Measurements from ENCODE around the gene SLC16A1.

DNA sequence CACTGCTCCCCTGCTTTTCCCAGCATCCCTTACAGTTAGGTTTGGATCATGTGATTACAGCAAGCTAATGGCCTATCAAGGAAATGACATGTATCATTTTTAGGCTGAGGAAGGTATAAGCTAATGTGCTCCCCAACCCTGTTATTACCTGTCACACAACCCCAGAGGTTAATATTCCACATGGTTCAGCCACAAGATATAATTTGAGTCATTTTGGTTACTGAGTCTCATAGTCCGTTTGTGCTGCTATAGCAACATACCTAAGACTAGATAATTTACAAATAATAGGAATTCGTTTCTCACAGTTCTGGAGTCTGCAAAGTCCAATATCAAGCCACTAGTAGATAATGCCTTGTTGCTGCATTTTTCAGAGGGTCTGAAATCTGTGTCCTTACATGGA, 29.1 kb upstream of the SLC16A1 start:
- TF ChIP-seq, protein P1, sequence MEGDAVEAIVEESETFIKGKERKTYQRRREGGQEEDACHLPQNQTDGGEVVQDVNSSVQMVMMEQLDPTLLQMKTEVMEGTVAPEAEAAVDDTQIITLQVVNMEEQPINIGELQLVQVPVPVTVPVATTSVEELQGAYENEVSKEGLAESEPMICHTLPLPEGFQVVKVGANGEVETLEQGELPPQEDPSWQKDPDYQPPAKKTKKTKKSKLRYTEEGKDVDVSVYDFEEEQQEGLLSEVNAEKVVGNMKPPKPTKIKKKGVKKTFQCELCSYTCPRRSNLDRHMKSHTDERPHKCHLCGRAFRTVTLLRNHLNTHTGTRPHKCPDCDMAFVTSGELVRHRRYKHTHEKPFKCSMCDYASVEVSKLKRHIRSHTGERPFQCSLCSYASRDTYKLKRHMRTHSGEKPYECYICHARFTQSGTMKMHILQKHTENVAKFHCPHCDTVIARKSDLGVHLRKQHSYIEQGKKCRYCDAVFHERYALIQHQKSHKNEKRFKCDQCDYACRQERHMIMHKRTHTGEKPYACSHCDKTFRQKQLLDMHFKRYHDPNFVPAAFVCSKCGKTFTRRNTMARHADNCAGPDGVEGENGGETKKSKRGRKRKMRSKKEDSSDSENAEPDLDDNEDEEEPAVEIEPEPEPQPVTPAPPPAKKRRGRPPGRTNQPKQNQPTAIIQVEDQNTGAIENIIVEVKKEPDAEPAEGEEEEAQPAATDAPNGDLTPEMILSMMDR (IDR thresholded peaks at IDR 0.05), result no peak
- TF ChIP-seq GATA2 (CRISPR knock-in tag; IDR thresholded peaks at IDR 0.05), result no peak
- no peak for TF ChIP-seq POLR2AphosphoS5 (IDR thresholded peaks at IDR 0.05; ENCODE audit: low read depth, low read length)
- TF ChIP-seq TCF12 (IDR thresholded peaks at IDR 0.05), result no peak
- no peak for TF ChIP-seq EZH2phosphoT487 (IDR thresholded peaks at IDR 0.05; ENCODE audit: borderline replicate concordance, low read depth)
- no peak for TF ChIP-seq RFX5 (IDR thresholded peaks at IDR 0.05; ENCODE audit: low read length)
- TF ChIP-seq FOXM1 (IDR thresholded peaks at IDR 0.05; ENCODE audit: low read depth), result no peak
